PC-3 (cell line): ENCODE results near the gene EMILIN3. TPM values are rescaled to one million over a fixed set of nuclear protein-coding genes. Genes with fewer than 3 reads are reported as not detected.

ENCODE experiments used
- ATAC-seq: fragments of 200-7000 bp; cut with Tn5 transposase; 2 replicates; pipeline ENCODE4 v1.9.1; 2020; ENCODE audit warnings: mild to moderate bottlenecking, moderate library complexity
- BruUV-seq: library from RNA; stranded (reverse); fragments of 400-500 nt; replicated peaks from 2 replicates; lab custom pipeline; 2021; lab: Mats Ljungman, UMichigan
- CTCF ChIA-PET: fragments of 300-600 bp; sonication (Branson Sonifier 250); formaldehyde crosslinking; loops from one replicate; lab custom pipeline; 2022; ENCODE audit warnings: antibody characterized with exemption; lab: Charles Lee
- POLR2A ChIA-PET: fragments of 300-600 bp; sonication (Branson Sonifier 250); formaldehyde crosslinking; loops from one replicate; lab custom pipeline; 2022; ENCODE audit warnings: antibody characterized with exemption; ENCODE audit not compliant: unreplicated experiment; lab: Charles Lee
- DNase-seq: peaks from one replicate; pipeline ENCODE4 v3.0.0-alpha.2; 2015
- H2AFZ ChIP-seq: fragments of 300-600 bp; sonication (generic); 2 replicates; pipeline ENCODE4 v1.6.0; 2016; ENCODE audit warnings: antibody characterized with exemption, low read length
- H3F3A ChIP-seq: fragments of 300-600 bp; sonication (generic); one replicate; pipeline ENCODE4 v1.6.0; 2017; ENCODE audit warnings: antibody characterized with exemption, low read length, control low read depth, mild to moderate bottlenecking; ENCODE audit not compliant: unreplicated experiment
- H3K27ac ChIP-seq: fragments of 300-600 bp; sonication (generic); 2 replicates; pipeline ENCODE4 v1.5.1; 2016; ENCODE audit warnings: mild to moderate bottlenecking, low read length
- H3K27me3 ChIP-seq: fragments of 300-600 bp; sonication (generic); 2 replicates; pipeline ENCODE4 v1.6.1; 2016; ENCODE audit warnings: low read length, mixed read lengths
- H3K36me3 ChIP-seq: fragments of 300-600 bp; sonication (generic); 2 replicates; pipeline ENCODE4 v1.6.1; 2016; ENCODE audit warnings: low read depth, mixed run types, low read length, mixed read lengths
- H3K4me1 ChIP-seq: fragments of 300-600 bp; sonication (generic); 2 replicates; pipeline ENCODE4 v1.5.1; 2016; ENCODE audit warnings: low read length; ENCODE audit not compliant: insufficient read depth
- H3K4me2 ChIP-seq: fragments of 300-600 bp; sonication (generic); 2 replicates; pipeline ENCODE4 v1.6.0; 2016; ENCODE audit warnings: low read length
- H3K4me3 ChIP-seq: fragments of 300-600 bp; sonication (generic); 2 replicates; pipeline ENCODE4 v1.5.1; 2016; ENCODE audit warnings: mild to moderate bottlenecking, low read length, mixed read lengths
- H3K79me2 ChIP-seq: fragments of 300-600 bp; sonication (generic); 2 replicates; pipeline ENCODE4 v1.6.1; 2017; ENCODE audit warnings: low read length, mixed read lengths
- H3K9ac ChIP-seq: fragments of 300-600 bp; sonication (generic); 2 replicates; pipeline ENCODE4 v1.6.0; 2016; ENCODE audit warnings: mild to moderate bottlenecking, low read length
- H3K9me2 ChIP-seq: fragments of 300-600 bp; sonication (generic); replicated peaks from 2 replicates; pipeline ENCODE4 v1.6.1; 2016; ENCODE audit warnings: mixed run types, low read length, mixed read lengths
- H3K9me3 ChIP-seq: fragments of 300-600 bp; sonication (generic); 2 replicates; pipeline ENCODE4 v1.6.1; 2016; ENCODE audit warnings: low read length, mixed read lengths
- H4K20me1 ChIP-seq: fragments of 300-600 bp; sonication (generic); 2 replicates; pipeline ENCODE4 v1.6.1; 2016; ENCODE audit warnings: low read length, mixed read lengths
- EZH2 ChIP-seq: fragments of 300-600 bp; sonication (generic); IDR thresholded peaks from one replicate; pipeline ENCODE4 v1.6.1; 2017; ENCODE audit warnings: antibody characterized with exemption, mild to moderate bottlenecking, low read length; ENCODE audit not compliant: unreplicated experiment
- EZH2phosphoT487 ChIP-seq: fragments of 300-600 bp; sonication (generic); IDR thresholded peaks from 2 replicates; pipeline ENCODE4 v1.6.1; 2018; ENCODE audit warnings: mild to moderate bottlenecking, antibody characterized with exemption, low read length, borderline replicate concordance
- intact Hi-C: fragments of 100-400 bp; cut with micrococcal nuclease; formaldehyde crosslinking; loops from 2 replicates; pipeline ENCODE4 v1.9.0; 2023
- total RNA-seq: library from RNA; depleted of rRNA; stranded (reverse); fragments of >200 nt; gene quantifications from 2 replicates; pipeline ENCODE4 v1.2.3, GENCODE V29; 2014
- TF ChIP-seq, protein P1 (sequence below): fragments of 300-600 bp; sonication (generic); conservative IDR thresholded peaks from 2 replicates; pipeline ENCODE4 v1.5.1; 2017; ENCODE audit warnings: antibody characterized with exemption, low read depth, mild to moderate bottlenecking, low read length

The EMILIN3 gene
- total RNA-seq, 1 experiment from 2014 or later, result not detected

DNA sequence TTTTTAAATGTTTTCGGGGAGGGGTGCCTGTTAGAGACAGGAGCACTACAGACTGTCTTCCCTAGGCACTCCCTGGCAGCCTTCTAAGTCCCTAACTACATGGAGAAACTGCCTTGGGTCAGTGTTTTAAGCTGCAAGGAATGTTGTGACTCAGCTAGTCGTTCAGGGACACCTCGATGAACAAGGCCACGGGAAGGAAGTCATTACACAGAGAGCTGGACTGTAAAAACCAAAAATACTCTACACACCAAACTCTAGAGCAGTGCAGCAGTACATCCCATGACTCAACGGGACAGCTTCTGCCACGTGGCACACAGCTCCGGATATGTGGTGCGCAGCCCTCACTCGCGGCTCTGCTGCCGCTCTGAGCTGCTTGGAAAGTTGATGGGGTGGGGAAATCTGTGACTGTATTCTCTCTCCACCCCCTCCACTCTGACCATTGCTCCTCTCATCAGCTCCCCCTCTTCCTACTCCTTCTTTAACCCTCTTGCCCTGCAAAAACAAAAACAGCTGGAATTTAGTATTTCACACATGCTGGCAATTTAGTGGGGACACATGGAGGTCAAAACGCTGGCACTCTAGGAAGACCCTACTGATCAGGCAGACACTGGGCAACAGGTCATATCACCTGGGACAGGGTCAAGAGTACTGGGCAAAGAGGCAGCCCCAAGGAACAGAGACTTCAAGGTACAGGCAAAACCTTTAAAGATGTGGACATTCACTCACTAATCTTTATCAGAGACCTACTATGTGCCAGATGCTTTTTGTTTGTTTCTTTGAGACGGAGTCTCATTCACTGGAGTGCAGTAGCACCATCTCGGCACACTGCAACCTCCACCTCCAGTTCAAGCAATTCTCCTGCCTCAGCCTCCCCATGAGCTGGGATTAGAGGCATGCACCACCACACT, 36.9 kb downstream of the EMILIN3 start:
- ChIA-PET CTCF (interaction anchor here (0.6 to 1.4 kb wide), 3 partner anchors 10 to 191 kb away, joined by 4 to 16 read pairs (median 4); partner anchors contain the start of gene LPIN3), POLR2A (interaction anchor here (0.6 to 0.8 kb wide), 4 partner anchors 11 to 324 kb away, joined by 3 to 37 read pairs (median 6); partner anchors contain the start of gene LPIN3)
- BruUV-seq, result TSS peak; percentile 97
- H3F3A ChIP-seq, result no peaks in the 10 kb centered on the region
- no peaks in the 10 kb centered on the region for H3K36me3 ChIP-seq
- peak overlapping the region; percentile 70 for H2AFZ ChIP-seq
- intact Hi-C loops, result loop anchor here (5.0 kb wide), 1 partner anchor 142 kb away; no protein-coding TSS in a partner anchor
- H3K9me2 ChIP-seq, result no peaks in the 10 kb centered on the region
- H3K9ac ChIP-seq, result peak overlapping the region; percentile 31
- peak overlapping the region; percentile 74 for H3K27ac ChIP-seq
- ATAC-seq (peak; percentile 99), DNase-seq (peak; percentile 96)
- H3K4me1 ChIP-seq, result peaks cover 16% of the 10 kb centered on the region
- H3K4me2 ChIP-seq, result peak overlapping the region; percentile 52
- H4K20me1 ChIP-seq, result no peaks in the 10 kb centered on the region
- H3K79me2 ChIP-seq, result no peaks in the 10 kb centered on the region
- no peak for TF ChIP-seq EZH2phosphoT487
- H3K27me3 ChIP-seq, result no peaks in the 10 kb centered on the region
- H3K9me3 ChIP-seq, result no peaks in the 10 kb centered on the region
- peak overlapping the region; percentile 1; the same call in 1 of the 2 replicates for H3K4me3 ChIP-seq

GRCh38 chr20:41327178-41327577, 39.4 kb downstream of the EMILIN3 start:
- Histone ChIP-seq H2AFZ (no peak overlapping the region), H3K79me2 (no peaks in the 10 kb centered on the region), H3K4me3 (no peak overlapping the region), H3K9ac (no peak overlapping the region), H3F3A (no peaks in the 10 kb centered on the region), H3K4me2 (no peak overlapping the region), H3K36me3 (no peaks in the 10 kb centered on the region), H4K20me1 (no peaks in the 10 kb centered on the region), H3K27me3 (no peaks in the 10 kb centered on the region), H3K27ac (no peak overlapping the region), H3K9me3 (no peaks in the 10 kb centered on the region), H3K9me2 (no peaks in the 10 kb centered on the region), H3K4me1 (peaks cover 20% of the 10 kb centered on the region)
- DNase-seq (no peak), ATAC-seq (no peak)
- POLR2A ChIA-PET, result no interaction called here
- TF ChIP-seq, protein P1, sequence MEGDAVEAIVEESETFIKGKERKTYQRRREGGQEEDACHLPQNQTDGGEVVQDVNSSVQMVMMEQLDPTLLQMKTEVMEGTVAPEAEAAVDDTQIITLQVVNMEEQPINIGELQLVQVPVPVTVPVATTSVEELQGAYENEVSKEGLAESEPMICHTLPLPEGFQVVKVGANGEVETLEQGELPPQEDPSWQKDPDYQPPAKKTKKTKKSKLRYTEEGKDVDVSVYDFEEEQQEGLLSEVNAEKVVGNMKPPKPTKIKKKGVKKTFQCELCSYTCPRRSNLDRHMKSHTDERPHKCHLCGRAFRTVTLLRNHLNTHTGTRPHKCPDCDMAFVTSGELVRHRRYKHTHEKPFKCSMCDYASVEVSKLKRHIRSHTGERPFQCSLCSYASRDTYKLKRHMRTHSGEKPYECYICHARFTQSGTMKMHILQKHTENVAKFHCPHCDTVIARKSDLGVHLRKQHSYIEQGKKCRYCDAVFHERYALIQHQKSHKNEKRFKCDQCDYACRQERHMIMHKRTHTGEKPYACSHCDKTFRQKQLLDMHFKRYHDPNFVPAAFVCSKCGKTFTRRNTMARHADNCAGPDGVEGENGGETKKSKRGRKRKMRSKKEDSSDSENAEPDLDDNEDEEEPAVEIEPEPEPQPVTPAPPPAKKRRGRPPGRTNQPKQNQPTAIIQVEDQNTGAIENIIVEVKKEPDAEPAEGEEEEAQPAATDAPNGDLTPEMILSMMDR, result no peak
- TF ChIP-seq EZH2, result no peak
- TF ChIP-seq EZH2phosphoT487, result no peak
- BruUV-seq, result no TSS peak
- intact Hi-C loops, result loop anchor here (5.0 kb wide), 1 partner anchor 140 kb away; no protein-coding TSS in a partner anchor
- CTCF ChIA-PET, result no interaction called here

- no peak for TF ChIP-seq EZH2
- intact Hi-C loops, result no loop called here
- CTCF ChIA-PET, result no interaction called here
These were observed 45.6 kb downstream of the EMILIN3 start for GRCh38 chr20:41320976-41321375.

More at GRCh38 chr20:41320976-41321375, 45.6 kb downstream of the EMILIN3 start:
- no peaks in the 10 kb centered on the region for H3F3A ChIP-seq
- H3K4me1 ChIP-seq, result peaks cover 21% of the 10 kb centered on the region
- no peaks in the 10 kb centered on the region for H3K27me3 ChIP-seq
- DNase-seq, result no peak
- POLR2A ChIA-PET, result interaction anchor here (1.0 kb wide), 1 partner anchor 20 kb away, joined by 3 read pairs; the partner anchor contains the start of gene LPIN3
- H2AFZ ChIP-seq, result no peak overlapping the region
- no peaks in the 10 kb centered on the region for H4K20me1 ChIP-seq
- no peak overlapping the region for H3K9ac ChIP-seq
- no TSS peak for BruUV-seq
- H3K4me3 ChIP-seq, result no peak overlapping the region
- no peak overlapping the region for H3K4me2 ChIP-seq
- no peaks in the 10 kb centered on the region for H3K36me3 ChIP-seq
- no peak for ATAC-seq
- H3K79me2 ChIP-seq, result peaks cover 12% of the 10 kb centered on the region
- H3K9me3 ChIP-seq, result no peaks in the 10 kb centered on the region
- H3K9me2 ChIP-seq, result no peaks in the 10 kb centered on the region
- peak overlapping the region; percentile 48 for H3K27ac ChIP-seq
